OCI-LY1 (cell line): ENCODE data around the gene CDH4.

Source experiments
- CTCF ChIP-seq: fragments of 200-600 bp; sonication (generic), shearing (Covaris generic); IDR thresholded peaks from 2 replicates; pipeline ENCODE4 v1.5.1; 2017; ENCODE audit warnings: mild to moderate bottlenecking, antibody characterized with exemption, low read length, moderate library complexity, mixed read lengths
- EZH2 ChIP-seq: fragments of 200-600 bp; sonication (generic), shearing (Covaris generic); IDR thresholded peaks from 2 replicates; pipeline ENCODE4 v1.8.0; 2017; ENCODE audit warnings: borderline replicate concordance, mixed run types, mild to moderate bottlenecking, antibody characterized with exemption, low read length, moderate library complexity, mixed read lengths

- TF ChIP-seq CTCF (no peak), EZH2 (no peak)
These were observed 589.5 kb downstream of the CDH4 start for GRCh38 chr20:61841551-61841950.
